ENCODE data around the gene FPGS.
"Not testable (repeated sequence)": the region's sequence is repeated elsewhere in the genome, so short reads cannot be mapped to it uniquely, and the experiment has no call there.

- TF ChIP-seq, protein P1, sequence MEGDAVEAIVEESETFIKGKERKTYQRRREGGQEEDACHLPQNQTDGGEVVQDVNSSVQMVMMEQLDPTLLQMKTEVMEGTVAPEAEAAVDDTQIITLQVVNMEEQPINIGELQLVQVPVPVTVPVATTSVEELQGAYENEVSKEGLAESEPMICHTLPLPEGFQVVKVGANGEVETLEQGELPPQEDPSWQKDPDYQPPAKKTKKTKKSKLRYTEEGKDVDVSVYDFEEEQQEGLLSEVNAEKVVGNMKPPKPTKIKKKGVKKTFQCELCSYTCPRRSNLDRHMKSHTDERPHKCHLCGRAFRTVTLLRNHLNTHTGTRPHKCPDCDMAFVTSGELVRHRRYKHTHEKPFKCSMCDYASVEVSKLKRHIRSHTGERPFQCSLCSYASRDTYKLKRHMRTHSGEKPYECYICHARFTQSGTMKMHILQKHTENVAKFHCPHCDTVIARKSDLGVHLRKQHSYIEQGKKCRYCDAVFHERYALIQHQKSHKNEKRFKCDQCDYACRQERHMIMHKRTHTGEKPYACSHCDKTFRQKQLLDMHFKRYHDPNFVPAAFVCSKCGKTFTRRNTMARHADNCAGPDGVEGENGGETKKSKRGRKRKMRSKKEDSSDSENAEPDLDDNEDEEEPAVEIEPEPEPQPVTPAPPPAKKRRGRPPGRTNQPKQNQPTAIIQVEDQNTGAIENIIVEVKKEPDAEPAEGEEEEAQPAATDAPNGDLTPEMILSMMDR (IDR thresholded peaks at IDR 0.05): not testable (repeated sequence)
- not testable (repeated sequence) for TF ChIP-seq POLR2A, EP300, POLR2AphosphoS5 (IDR thresholded peaks at IDR 0.05)
Measured at GRCh38 chr9:127756776-127757175, 45.9 kb upstream of the FPGS start.
